Lower leg skin (tissue), 4 donors: Measurements from ENCODE around the gene TPH2. TPM values are rescaled to one million over a fixed set of nuclear protein-coding genes. Genes with fewer than 3 reads are reported as not detected.

Experiments
- DNase-seq, 2 donors: peaks; one replicate each; pipeline ENCODE4 v3.0.0-alpha.2; 2019; ENCODE audit warnings: low spot score in 2 of 2
- H3K4me3 ChIP-seq: fragments of 200-600 bp; sonication (generic); 2 replicates; pipeline ENCODE4 v1.5.1; 2017; ENCODE audit warnings: mild to moderate bottlenecking, low read depth; ENCODE audit not compliant: poor library complexity, severe bottlenecking
- CTCF ChIP-seq, 3 donors: fragments of 450-650 bp; IDR thresholded peaks; one replicate each; pipeline ENCODE4 v1.5.1; 2016; ENCODE audit warnings: antibody characterized with exemption in 3 of 3, mild to moderate bottlenecking in 3 of 3, moderate library complexity in 2 of 3
- POLR2A ChIP-seq, 2 donors: fragments of 450-650 bp; IDR thresholded peaks; one replicate each; pipeline ENCODE4 v1.6.1; 2016 to 2017; ENCODE audit warnings: antibody characterized with exemption in 2 of 2, mild to moderate bottlenecking in 1 of 2, moderate library complexity in 1 of 2
- WGBS, 2 donors: methylation state at CpG; one replicate each; pipeline ENCODE4 v1.1.5; 2018; 5-methylcytosine and 5-hydroxymethylcytosine counted together
- intact Hi-C: fragments of 100-400 bp; cut with DNase I; formaldehyde crosslinking; loops from one replicate; pipeline ENCODE4 v1.15.0; 2023; ENCODE audit warnings: low total_unique reads
- total RNA-seq, 4 donors: library from RNA; depleted of rRNA; stranded (reverse); fragments of >200 nt; gene quantifications; one replicate each; pipeline ENCODE4 v1.1.0, GENCODE V29; 2016

The TPH2 gene
- total RNA-seq, 4 donors from 2014 or later = not detected

DNA sequence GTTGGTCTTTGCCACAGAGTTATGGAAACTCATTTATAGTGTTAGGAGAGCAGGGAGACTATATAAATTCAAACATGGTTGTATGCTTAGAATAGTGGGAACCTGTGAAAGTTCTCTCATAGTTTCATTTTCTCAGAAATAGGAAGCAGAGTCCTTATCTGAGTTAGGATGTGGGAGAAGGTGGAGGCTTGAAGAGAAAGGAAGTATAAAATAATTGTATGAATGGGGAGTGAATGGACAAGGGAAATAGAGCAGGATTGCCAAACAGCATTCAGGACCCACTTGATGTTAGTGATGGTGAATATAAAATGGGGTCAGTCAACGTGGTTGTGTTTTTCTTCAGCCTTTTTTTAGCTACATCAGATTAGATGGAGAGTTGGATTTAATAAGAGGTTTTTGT, 34.0 kb upstream of the TPH2 start:
- intact Hi-C loops = no loop called here
- 56 to 69% methylated on average over 1 of the region's 1 CpG for WGBS, 2 donors
- TF ChIP-seq POLR2A (IDR thresholded peaks at IDR 0.05) (no peak), CTCF (IDR thresholded peaks at IDR 0.05) (no peak)
- no peak for DNase-seq
- no peak overlapping the region for H3K4me3 ChIP-seq

GRCh38 chr12:71935594-71935993, 3.1 kb upstream of the TPH2 start:
- WGBS, 2 donors = 57 to 65% methylated on average over 4 of the region's 4 CpGs
- no peak for TF ChIP-seq CTCF (IDR thresholded peaks at IDR 0.05)
- no peak for TF ChIP-seq POLR2A (IDR thresholded peaks at IDR 0.05)
- no peak overlapping the region for H3K4me3 ChIP-seq
- no peak for DNase-seq
- intact Hi-C loops = no loop called here

GRCh38 chr12:71940068-71940467, 1.4 kb downstream of the TPH2 start:
- TF ChIP-seq POLR2A (IDR thresholded peaks at IDR 0.05) (no peak), CTCF (IDR thresholded peaks at IDR 0.05) (no peak)
- DNase-seq = no peak
- intact Hi-C loops = no loop called here
- H3K4me3 ChIP-seq = no peak overlapping the region

DNA sequence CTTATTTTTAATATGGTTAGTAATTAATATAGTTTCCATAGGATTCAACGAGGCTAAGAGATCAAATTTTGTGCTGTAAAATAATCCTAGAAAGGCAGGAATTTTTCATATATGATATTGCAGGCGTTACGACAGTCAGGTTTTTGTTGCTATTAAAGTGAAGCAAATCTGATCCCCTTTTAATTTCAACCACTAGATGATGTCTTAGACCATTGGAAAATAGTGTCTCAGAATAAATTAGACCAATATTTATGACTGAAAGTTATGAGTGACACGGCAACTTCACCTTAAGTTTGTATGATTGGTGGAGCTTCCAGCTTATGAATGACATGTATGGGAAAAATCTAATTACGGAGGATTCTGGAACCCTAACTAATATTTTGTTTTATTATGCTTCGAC, 2.5 kb downstream of the TPH2 start:
- TF ChIP-seq CTCF (IDR thresholded peaks at IDR 0.05) (no peak), POLR2A (IDR thresholded peaks at IDR 0.05) (no peak)
- DNase-seq = no peak
- 83 to 85% methylated on average over 6 of the region's 6 CpGs for WGBS, 2 donors
- intact Hi-C loops = no loop called here
- no peak overlapping the region for H3K4me3 ChIP-seq

GRCh38 chr12:71942259-71942658, 3.6 kb downstream of the TPH2 start:
- TF ChIP-seq POLR2A (IDR thresholded peaks at IDR 0.05) = no peak
- no peak for TF ChIP-seq CTCF (IDR thresholded peaks at IDR 0.05)
- intact Hi-C loops = no loop called here
- DNase-seq = no peak
- 62 to 74% methylated on average over 2 of the region's 2 CpGs for WGBS, 2 donors
- no peak overlapping the region for H3K4me3 ChIP-seq

- intact Hi-C loops = no loop called here
- H3K4me3 ChIP-seq = no peak overlapping the region
- WGBS, 2 donors = 49 to 57% methylated on average over 4 of the region's 4 CpGs
- no peak for DNase-seq
- TF ChIP-seq CTCF (IDR thresholded peaks at IDR 0.05) = no peak
- no peak for TF ChIP-seq POLR2A (IDR thresholded peaks at IDR 0.05)
These were observed 4.1 kb downstream of the TPH2 start for GRCh38 chr12:71942703-71943102.
